CD4-positive, alpha-beta T cell (primary cell): ENCODE measurements around the gene ACD. TPM values are rescaled to one million over a fixed set of nuclear protein-coding genes. Genes with fewer than 3 reads are reported as not detected.

Source experiments
- ATAC-seq: fragments of 200-7000 bp; cut with Tn5 transposase; one replicate; pipeline ENCODE4 v1.10.0; 2022; ENCODE audit warnings: mild to moderate bottlenecking; ENCODE audit not compliant: poor library complexity
- CTCF ChIA-PET: fragments of 350-600 bp; sonication (Branson Sonifier 250); formaldehyde crosslinking; loops from one replicate; lab custom pipeline; 2021; ENCODE audit warnings: antibody characterized with exemption, inconsistent platforms; lab: Charles Lee
- POLR2A ChIA-PET: fragments of 350-600 bp; sonication (Branson Sonifier 250); formaldehyde crosslinking; loops from one replicate; lab custom pipeline; 2021; ENCODE audit warnings: antibody characterized with exemption, inconsistent platforms; lab: Charles Lee
- DNase-seq, 14 experiments: peaks; one replicate each; pipeline ENCODE4 v3.0.0-alpha.2; 2013 to 2020; ENCODE audit warnings: mixed read lengths in 2 of 14
- H3K27ac ChIP-seq, 2 donors: one replicate each; pipeline versions ENCODE4 v1.5.1 to v1.7.0; 2013; ENCODE audit warnings: low read length in 2 of 2, low read depth in 1 of 2, mild to moderate bottlenecking in 1 of 2
- H3K27me3 ChIP-seq, 2 experiments: 1 replicate in 1 of 2; 2 replicates in 1 of 2; pipeline versions ENCODE4 v1.6.1 to v1.7.0; 2013; ENCODE audit warnings: low read length in 2 of 2, control low read depth in 1 of 2, mild to moderate bottlenecking in 1 of 2, moderate library complexity in 1 of 2; ENCODE audit not compliant: insufficient read depth in 2 of 2, control insufficient read depth in 1 of 2
- H3K36me3 ChIP-seq: one replicate; pipeline ENCODE4 v1.6.1; 2013; ENCODE audit warnings: low read length, control low read depth; ENCODE audit not compliant: insufficient read depth
- H3K4me1 ChIP-seq: one replicate; pipeline ENCODE4 v1.6.1; 2013; ENCODE audit warnings: low read length, control low read depth; ENCODE audit not compliant: insufficient read depth
- H3K4me3 ChIP-seq: one replicate; pipeline ENCODE4 v1.5.1; 2013; ENCODE audit warnings: mild to moderate bottlenecking, low read length, moderate library complexity
- H3K9me3 ChIP-seq, 2 experiments: 1 replicate in 1 of 2; 2 replicates in 1 of 2; pipeline versions ENCODE4 v1.6.1 to v1.7.0; 2013; ENCODE audit warnings: low read length in 2 of 2, mild to moderate bottlenecking in 2 of 2, control low read depth in 1 of 2, moderate library complexity in 1 of 2; ENCODE audit not compliant: control insufficient read depth in 1 of 2, insufficient read depth in 1 of 2
- H3K27ac Mint-ChIP-seq: one replicate; pipeline ENCODE4 v1.8.0; 2020; ENCODE audit warnings: mixed read lengths
- H3K27me3 Mint-ChIP-seq: one replicate; pipeline ENCODE4 v1.8.0; 2021; ENCODE audit warnings: mixed read lengths
- H3K36me3 Mint-ChIP-seq: one replicate; pipeline ENCODE4 v1.8.0; 2021; ENCODE audit warnings: low read depth, mixed read lengths
- H3K4me1 Mint-ChIP-seq: one replicate; pipeline ENCODE4 v1.8.0; 2021; ENCODE audit warnings: low read depth, mixed read lengths
- H3K4me3 Mint-ChIP-seq: one replicate; pipeline ENCODE4 v1.8.0; 2020; ENCODE audit warnings: mild to moderate bottlenecking, mixed read lengths
- H3K9me3 Mint-ChIP-seq: one replicate; pipeline ENCODE4 v1.8.0; 2020; ENCODE audit warnings: mixed read lengths
- intact Hi-C, 2 experiments: fragments of 100-400 bp; cut with DNase I in 1 of 2; cut with micrococcal nuclease in 1 of 2; formaldehyde crosslinking; loops; one replicate each; pipeline versions ENCODE4 v1.15.1 to v1.9.0; 2023 to 2025; cut with DNase I, micrococcal nuclease
- total RNA-seq, 174 experiments: library from RNA in 2 of 174; stranded (reverse) in 2 of 174; gene quantifications; one replicate each; pipeline ENCODE4 v1.2.3 and lab custom pipeline; 2021 to 2026
- TF ChIP-seq, protein P1 (sequence below): fragments of 200-600 bp; IDR thresholded peaks from one replicate; pipeline ENCODE4 v1.8.0; 2022; ENCODE audit warnings: antibody characterized with exemption, mild to moderate bottlenecking

ACD gene
- total RNA-seq, 2 experiments from 2014 or later: 21.6 to 26.0 TPM

DNA sequence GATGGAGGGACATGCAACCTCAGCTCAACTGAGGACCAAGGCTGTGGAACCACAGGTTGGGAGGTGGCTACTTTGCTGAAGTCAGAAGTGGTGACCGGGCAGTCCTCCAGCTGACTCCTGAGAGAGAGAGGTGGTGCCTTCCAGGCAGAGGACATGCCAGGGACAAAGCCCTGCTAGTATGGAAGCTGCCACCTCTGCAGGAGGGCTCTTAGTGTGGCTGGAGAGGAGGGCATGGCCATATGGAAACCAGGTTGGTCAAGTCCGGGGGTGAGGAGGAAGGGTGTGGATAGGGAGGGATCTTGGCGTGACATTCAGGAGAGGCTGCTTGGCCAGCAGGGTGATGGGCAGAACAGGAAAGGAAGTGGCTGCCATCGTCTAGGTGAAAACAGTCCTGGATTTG is 12.2 kb upstream of the ACD start:
- Histone ChIP-seq H3K4me3 (no peak overlapping the region), H3K9me3 (no peaks in the 10 kb centered on the region), H3K4me1 (peaks cover 17% of the 10 kb centered on the region), H3K27me3 (no peaks in the 10 kb centered on the region), H3K36me3 (no peaks in the 10 kb centered on the region), H3K27ac (no peak overlapping the region)
- DNase-seq (no peak), ATAC-seq (no peak)
- ChIA-PET POLR2A (no interaction called here), CTCF (interaction anchor here (0.6 to 2.3 kb wide), 10 partner anchors 8 to 368 kb away, joined by 3 to 18 read pairs (median 4); partner anchors contain the start of gene CARMIL2)
- no peak overlapping the region for H3K27ac Mint-ChIP-seq
- no peaks in the 10 kb centered on the region for H3K36me3 Mint-ChIP-seq
- H3K9me3 Mint-ChIP-seq: no peaks in the 10 kb centered on the region
- H3K27me3 Mint-ChIP-seq: no peaks in the 10 kb centered on the region
- no peak overlapping the region for H3K4me3 Mint-ChIP-seq
- TF ChIP-seq, protein P1, sequence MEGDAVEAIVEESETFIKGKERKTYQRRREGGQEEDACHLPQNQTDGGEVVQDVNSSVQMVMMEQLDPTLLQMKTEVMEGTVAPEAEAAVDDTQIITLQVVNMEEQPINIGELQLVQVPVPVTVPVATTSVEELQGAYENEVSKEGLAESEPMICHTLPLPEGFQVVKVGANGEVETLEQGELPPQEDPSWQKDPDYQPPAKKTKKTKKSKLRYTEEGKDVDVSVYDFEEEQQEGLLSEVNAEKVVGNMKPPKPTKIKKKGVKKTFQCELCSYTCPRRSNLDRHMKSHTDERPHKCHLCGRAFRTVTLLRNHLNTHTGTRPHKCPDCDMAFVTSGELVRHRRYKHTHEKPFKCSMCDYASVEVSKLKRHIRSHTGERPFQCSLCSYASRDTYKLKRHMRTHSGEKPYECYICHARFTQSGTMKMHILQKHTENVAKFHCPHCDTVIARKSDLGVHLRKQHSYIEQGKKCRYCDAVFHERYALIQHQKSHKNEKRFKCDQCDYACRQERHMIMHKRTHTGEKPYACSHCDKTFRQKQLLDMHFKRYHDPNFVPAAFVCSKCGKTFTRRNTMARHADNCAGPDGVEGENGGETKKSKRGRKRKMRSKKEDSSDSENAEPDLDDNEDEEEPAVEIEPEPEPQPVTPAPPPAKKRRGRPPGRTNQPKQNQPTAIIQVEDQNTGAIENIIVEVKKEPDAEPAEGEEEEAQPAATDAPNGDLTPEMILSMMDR: no peak
- peaks cover 13% of the 10 kb centered on the region for H3K4me1 Mint-ChIP-seq
- intact Hi-C loops: loop anchor here in 1 of 2 experiments (2.0 kb wide), 1 partner anchor 256 kb away; no protein-coding TSS in a partner anchor

DNA sequence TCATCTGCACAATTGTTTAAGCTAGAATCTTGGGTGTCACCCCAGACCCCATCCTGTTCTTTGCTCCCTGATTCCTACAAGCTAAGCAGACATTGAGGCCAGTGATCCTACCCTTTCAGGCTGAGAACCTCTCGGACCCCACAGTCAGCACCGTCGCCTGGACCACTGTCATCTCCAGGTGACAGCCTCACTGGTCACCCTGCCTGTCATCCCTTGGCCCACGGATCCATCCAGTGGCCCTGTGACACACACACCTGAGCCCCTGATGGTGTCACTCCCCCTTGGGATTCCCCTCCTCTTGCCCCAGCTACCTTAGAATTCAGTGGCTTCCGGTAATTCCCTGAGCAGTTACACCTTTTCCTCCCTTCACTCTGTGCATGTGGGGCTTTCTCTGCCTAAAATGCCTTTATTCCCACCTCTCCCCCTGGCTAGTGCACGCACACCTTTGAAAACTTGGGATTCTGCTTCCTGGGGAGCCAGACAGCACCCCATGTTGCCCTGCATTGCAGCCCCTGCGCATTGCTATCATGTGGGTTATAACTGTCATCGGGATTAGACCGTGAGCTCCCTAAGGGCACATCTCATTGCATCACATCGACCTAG is 9.5 kb upstream of the ACD start:
- ChIA-PET CTCF (interaction anchor here (2.5 to 6.1 kb wide), 3 partner anchors 106 to 148 kb away, joined by 14 to 81 read pairs (median 17); partner anchors contain the start of gene CTCF), POLR2A (interaction anchor here (0.6 kb wide), 1 partner anchor 48 kb away, joined by 4 read pairs; no protein-coding TSS in a partner anchor)
- Histone ChIP-seq H3K36me3 (no peaks in the 10 kb centered on the region), H3K27ac (no peak overlapping the region), H3K4me3 (no peak overlapping the region), H3K9me3 (no peaks in the 10 kb centered on the region), H3K4me1 (peaks cover 35% of the 10 kb centered on the region), H3K27me3 (no peaks in the 10 kb centered on the region)
- Mint-ChIP-seq H3K36me3 (peaks cover 3% of the 10 kb centered on the region), H3K27ac (no peak overlapping the region), H3K27me3 (no peaks in the 10 kb centered on the region), H3K4me3 (peak overlapping the region; percentile 35), H3K9me3 (no peaks in the 10 kb centered on the region), H3K4me1 (peaks cover 23% of the 10 kb centered on the region)
- TF ChIP-seq, protein P1: no peak
- ATAC-seq (no peak), DNase-seq (peak in 1 of 14 experiments; percentile 26)
- intact Hi-C loops: loop anchor here (2.0 to 5.0 kb wide), 5 partner anchors 47 to 187 kb away; partner anchors contain the start of genes AGRP (in 1 of the 2), ATP6V0D1 (in 1 of the 2), CENPT (in 1 of the 2) and CTCF (in 1 of the 2)

DNA sequence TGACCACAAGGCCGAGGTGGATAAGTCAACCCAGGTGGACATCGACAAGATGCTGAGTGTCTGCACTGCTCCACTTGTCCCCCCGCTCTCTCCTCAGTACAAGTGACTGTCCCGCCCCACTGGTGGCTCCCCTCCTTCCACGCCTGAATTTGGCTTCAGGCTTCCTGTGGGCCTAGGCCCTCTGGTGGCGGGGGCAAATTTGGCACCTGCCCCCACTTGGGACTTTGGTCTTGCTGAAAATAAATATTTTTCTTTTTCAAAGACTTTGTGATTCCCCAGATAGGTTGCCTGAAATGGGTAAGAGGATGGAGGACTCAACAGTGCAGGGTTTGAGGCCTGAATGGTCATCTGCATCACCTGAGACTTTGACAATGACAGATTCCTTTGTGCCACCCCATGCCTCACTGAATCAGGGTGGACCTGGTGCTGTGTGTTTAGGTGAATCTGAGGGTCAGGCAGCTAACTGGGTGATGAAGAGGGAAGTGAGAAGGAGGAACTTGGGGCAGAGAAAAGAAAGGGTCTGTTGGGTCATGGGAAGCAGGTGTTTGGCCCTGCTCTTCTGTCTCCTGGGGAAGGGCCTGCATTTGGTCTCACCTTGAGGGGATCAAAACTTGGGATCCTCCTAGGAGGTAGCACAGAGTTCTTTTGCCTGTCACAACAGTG is 8.6 kb upstream of the ACD start:
- TF ChIP-seq, protein P1: no peak
- H3K27me3 ChIP-seq: no peaks in the 10 kb centered on the region
- intact Hi-C loops: loop anchor here (1.0 to 5.0 kb wide), 8 partner anchors 48 to 186 kb away; partner anchors contain the start of genes AGRP (in 1 of the 2), ATP6V0D1 (in 1 of the 2), CENPT (in 1 of the 2) and CTCF (in 1 of the 2)
- peaks cover 3% of the 10 kb centered on the region for H3K36me3 Mint-ChIP-seq
- ChIA-PET CTCF (interaction anchor here (0.9 to 6.1 kb wide), 12 partner anchors 9 to 271 kb away, joined by 3 to 81 read pairs (median 5); partner anchors contain the start of genes ACD, ATP6V0D1, CARMIL2 and CTCF), POLR2A (interaction anchor here (0.6 to 3.3 kb wide), 8 partner anchors 23 to 187 kb away, joined by 3 to 26 read pairs (median 9); partner anchors contain the start of genes CARMIL2 and CTCF)
- H3K27ac Mint-ChIP-seq: peak overlapping the region; percentile 35
- no peaks in the 10 kb centered on the region for H3K27me3 Mint-ChIP-seq
- peak in 4 of 14 experiments; percentile 25 to 69 (median 44) for DNase-seq
- peaks cover 35% of the 10 kb centered on the region for H3K4me1 ChIP-seq
- no peak overlapping the region for H3K27ac ChIP-seq
- peak overlapping the region; percentile 66 for H3K4me3 Mint-ChIP-seq
- no peaks in the 10 kb centered on the region for H3K9me3 ChIP-seq
- H3K4me3 ChIP-seq: no peak overlapping the region
- no peaks in the 10 kb centered on the region for H3K9me3 Mint-ChIP-seq
- H3K36me3 ChIP-seq: no peaks in the 10 kb centered on the region
- ATAC-seq: no peak
- peaks cover 28% of the 10 kb centered on the region for H3K4me1 Mint-ChIP-seq
